ENCODE measurements around the gene F8A1.

DNA sequence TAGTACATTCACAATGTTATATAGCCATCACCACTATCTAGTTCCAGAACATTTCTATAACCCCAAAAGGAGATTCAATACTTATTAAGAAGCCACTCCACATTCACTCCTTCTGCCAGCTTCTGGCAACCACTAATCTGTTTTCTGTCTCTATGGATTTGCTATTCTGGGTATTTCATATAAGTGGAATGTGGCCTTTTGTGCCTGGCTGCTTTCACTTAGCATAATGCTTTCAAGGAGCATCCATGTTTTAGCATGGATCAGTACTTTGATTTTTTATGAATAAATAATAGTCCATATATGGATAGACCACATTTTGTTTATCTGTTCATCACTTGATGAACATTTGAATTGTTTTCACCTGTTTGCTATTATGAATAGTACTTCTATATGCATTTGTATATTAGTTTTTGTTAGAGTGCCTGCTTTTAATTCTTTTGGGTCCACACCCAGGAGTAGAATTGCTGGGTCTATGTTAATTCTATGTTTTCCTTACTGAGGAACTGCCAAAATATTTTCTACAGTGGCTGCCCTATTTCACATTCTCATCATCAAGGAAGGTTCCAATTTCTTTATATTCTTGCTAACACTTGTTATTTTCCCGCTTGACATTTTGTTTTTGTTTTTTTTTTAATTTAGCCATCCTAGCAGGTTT is 35.1 kb upstream of the F8A1 start:
- no peak for TF ChIP-seq ZNF274 (IDR thresholded peaks at IDR 0.05; ENCODE audit: low read depth, low read length)
- TF ChIP-seq YY1 (IDR thresholded peaks at IDR 0.05; ENCODE audit: insufficient read depth, insufficient read length), result no peak
- TF ChIP-seq SUZ12 (IDR thresholded peaks at IDR 0.05; ENCODE audit: extremely low read depth, insufficient read depth, insufficient read length), result no peak

All from NT2/D1 (cell line).